Stimulated activated naive CD4-positive, alpha-beta T cell treated with Interleukin-2 at 50 U/mL for 16 hours (primary cell): ENCODE data around the gene KIRREL3.

Experiments
- DNase-seq: peaks from one replicate; lab custom pipeline; 2025; lab: John Stamatoyannopoulos, UW

Gene KIRREL3

GRCh38 chr11:126529037-126529436 lies 471.5 kb downstream of the KIRREL3 start:
- DNase-seq, result no peak

- no peak for DNase-seq
These were observed 472.5 kb downstream of the KIRREL3 start for GRCh38 chr11:126528075-126528474.

- DNase-seq, result no peak
These were observed 472.9 kb downstream of the KIRREL3 start for GRCh38 chr11:126527651-126528050.

- no peak for DNase-seq
These were observed 474.1 kb downstream of the KIRREL3 start for GRCh38 chr11:126526471-126526870.

DNA sequence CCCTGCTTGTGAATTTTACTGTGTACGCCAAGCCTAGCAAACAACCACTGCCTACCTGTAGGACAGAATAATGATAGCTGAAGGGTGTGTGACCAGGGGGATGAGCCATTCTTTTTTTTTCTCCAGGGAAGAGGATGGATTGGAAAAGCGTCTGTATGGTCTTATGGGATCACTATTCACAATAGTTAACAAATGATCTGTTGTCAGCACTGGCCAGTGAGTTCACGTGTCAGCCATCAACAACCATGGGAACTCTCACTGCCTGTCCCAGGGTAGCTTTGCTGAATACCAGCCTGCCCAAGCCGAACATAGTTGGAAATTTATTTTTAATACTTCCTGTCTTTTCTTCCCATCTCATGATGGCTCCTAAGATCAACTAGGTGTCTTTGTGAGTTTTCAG lies 474.9 kb downstream of the KIRREL3 start:
- no peak for DNase-seq

DNA sequence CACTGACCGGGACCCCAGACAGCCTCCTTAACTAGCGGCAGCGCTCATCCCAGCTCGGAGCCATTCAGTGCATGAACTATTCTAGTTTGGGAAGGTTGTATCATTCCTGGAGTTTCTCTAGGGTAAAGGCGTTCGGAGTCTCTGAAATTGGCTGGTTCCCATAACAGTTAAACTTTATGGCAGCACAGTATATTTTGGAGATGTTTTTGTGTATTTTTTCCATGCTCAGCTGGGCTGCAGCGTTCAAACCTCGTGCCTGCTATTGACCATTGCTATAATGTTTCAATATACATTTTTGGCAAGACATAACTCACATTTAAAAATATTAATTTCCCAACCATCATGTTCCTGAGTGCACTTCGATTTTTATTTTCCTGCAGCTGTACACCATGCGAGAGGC lies 475.4 kb downstream of the KIRREL3 start:
- no peak for DNase-seq

DNA sequence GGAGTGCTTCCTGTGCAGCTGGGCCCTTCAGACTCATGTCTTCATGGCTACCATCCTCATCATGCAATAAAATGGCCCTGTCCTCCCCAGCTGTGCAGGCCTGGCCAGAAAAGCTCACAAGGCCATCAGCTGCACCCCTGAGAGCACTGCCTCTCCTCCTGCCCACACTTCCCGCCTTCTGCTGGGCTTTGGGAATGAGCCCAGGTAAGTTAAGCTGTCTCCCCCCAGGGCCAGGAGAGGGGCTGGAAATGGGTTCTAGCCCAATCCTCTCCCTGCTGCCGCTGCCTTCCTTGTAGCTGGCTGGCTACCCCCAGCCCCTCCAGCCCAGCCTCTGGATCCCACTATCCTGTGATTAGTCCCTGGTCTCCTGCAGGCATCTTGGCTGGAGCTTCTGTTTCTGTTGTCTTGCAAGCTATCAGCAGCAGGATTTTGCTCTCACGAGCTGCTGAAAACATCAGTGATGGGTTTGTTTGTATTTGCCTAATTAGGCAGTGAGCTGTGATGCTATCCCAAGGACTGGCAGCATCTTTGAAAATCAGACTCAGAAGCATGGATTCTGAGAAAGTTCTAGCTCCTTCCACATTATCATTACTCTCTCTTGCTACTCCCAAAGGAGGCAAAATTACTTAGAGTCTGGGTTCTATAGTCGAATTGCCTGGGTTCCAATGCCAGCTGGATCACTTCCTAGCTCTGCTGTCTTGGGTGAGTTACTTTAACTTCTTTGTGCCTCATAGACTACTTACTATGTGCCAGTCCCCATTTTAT lies 476.9 kb downstream of the KIRREL3 start:
- no peak for DNase-seq

GRCh38 chr11:126522606-126523005 lies 478.0 kb downstream of the KIRREL3 start:
- no peak for DNase-seq

DNA sequence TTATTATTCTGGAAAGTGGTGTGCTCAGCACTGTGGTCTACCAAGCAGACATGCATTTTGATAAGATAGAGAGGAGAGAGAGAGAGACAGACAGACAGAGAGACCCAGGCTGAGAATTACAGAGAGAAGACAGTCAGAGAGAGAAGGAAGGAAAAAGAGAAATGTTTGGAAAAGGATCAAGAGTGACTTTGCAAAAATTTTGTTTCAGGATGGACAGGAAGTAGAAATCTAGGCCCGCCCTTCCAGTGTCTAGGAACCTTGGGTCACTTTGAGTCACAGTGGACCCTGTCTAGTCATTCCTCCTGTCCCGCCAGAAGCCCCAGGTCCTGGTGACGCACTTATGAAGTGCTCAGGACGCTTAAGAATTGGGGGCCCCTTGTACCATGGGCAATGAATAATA lies 478.4 kb downstream of the KIRREL3 start:
- DNase-seq, result no peak

- DNase-seq, result no peak
These were observed 479.4 kb downstream of the KIRREL3 start for GRCh38 chr11:126521196-126521595.

DNA sequence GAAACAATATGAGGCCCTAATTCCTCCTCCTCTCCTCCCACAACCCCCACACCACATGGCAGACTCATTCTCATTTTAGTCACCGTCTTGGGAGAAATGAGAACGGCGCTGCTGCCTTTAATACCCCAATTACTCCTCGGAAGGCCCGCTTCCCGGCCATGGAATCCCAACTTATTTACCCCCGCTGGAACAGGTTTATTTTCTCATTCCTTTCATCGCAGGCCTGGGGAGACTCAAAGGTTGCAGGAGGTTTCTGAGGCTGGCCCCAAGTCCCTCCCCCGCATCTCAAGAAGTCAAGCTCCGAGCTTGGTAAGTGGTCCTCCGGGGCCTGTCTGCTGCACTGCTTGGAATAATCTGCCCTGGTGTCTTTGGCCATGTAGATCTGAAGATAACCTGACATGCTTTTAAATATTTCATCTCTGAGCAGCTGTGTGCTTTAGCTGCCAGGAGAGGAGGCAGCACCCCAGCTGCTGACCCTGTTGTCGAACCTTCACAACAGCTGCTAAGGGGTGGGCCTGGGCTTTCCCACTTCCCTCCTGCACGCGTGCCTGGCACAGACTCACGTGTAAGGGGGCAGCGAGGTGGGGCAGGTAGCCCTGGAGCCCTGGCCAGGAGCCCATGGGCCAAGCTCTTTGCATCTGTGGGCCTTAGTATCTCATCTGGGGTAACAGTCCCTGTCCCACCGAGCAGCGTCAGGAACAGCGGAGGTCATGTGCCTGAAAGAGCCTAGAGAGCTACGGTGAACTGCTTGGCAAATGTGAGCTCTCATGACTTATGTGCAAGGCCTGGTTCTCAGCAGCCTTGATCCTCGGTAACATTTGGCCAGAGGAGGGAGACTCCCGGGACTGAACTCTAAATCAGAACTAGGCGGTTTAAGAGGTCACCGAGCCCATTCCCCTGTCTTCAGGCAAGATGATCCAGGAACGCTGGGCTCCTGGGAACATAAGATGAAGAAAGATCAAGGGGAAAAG lies 480.5 kb downstream of the KIRREL3 start:
- no peak for DNase-seq

- no peak for DNase-seq
These were observed 481.4 kb downstream of the KIRREL3 start for GRCh38 chr11:126518972-126519690.

GRCh38 chr11:126518071-126518971 lies 482.2 kb downstream of the KIRREL3 start:
- no peak for DNase-seq

- DNase-seq, result no peak
These were observed 485.1 kb downstream of the KIRREL3 start for GRCh38 chr11:126515501-126515900.

DNA sequence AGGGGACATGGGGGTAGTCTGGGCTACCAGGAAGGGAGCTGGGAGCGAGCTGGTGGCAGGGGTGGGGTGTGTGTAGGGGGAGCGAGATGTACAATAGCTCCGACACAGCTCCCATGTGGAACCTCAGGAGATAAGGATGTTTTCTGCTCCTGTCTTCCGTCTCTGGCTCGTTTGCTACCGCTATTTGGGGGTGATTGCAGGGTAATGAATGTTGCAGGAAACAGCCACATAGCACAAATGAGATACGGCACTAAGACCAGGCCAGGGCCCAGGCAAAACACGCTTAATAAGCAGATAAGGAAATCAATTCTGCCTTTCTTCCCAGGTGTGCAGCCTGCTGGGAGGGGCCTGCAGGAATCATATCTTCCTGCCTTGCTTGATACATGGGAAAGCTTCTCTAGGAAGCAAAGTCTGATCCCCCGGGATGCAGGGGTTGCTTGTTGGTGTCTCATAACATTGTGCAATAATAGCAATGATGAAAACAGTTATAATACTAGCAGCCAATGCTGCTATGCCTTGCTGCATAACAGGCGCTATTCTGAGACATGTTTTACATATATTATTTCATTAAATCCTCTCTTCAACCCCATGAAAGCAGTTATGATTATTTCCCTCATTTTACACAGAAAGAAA lies 486.4 kb downstream of the KIRREL3 start:
- DNase-seq, result no peak

DNA sequence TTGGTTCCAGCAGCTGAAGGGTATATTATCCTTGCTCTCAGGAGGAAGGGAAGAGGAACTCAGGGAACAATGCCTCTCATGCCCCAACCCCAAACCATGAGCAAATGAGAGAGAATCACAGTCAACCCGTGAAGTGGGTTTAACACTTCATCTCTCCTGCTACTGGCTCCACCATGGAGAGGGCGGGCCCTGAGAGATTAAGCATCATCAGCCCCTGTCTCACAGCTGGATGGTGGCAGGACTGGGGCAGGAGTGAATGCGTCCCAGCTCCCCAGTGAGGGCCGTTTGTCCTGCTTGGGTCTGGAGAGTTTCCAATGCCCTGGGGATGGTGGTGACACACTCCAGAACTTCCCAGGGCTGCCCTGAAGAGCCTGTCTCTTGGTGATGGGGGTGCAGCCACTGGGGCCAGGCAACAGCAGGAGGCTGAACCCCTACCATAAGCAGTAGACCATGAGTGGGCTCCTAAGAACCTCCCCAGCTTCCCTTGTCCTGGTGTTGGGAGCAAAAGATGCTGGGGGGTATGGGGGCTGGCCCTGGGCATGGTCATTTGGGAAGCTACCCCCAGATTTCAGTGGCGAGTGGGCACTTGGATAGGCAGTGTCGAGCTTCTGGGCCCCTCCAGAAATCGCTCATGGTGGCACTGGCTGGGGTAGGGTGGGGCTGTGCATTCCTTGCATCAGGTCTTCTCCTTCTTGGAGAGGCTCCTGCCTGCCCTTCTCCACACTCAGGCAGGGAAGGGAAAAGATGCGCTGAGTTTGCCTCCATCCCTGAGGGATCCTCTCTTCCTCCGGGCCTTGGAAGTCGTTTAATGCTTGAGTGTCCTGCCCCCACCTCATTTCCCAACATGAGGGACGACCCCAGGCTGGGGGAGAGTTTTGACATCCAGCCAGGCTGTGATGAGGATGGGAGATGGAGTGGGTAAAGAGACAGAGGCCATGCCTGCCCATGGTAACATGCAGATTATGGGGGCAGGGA lies 487.5 kb downstream of the KIRREL3 start:
- DNase-seq, result no peak

GRCh38 chr11:126512251-126512650 lies 488.3 kb downstream of the KIRREL3 start:
- DNase-seq, result no peak

DNA sequence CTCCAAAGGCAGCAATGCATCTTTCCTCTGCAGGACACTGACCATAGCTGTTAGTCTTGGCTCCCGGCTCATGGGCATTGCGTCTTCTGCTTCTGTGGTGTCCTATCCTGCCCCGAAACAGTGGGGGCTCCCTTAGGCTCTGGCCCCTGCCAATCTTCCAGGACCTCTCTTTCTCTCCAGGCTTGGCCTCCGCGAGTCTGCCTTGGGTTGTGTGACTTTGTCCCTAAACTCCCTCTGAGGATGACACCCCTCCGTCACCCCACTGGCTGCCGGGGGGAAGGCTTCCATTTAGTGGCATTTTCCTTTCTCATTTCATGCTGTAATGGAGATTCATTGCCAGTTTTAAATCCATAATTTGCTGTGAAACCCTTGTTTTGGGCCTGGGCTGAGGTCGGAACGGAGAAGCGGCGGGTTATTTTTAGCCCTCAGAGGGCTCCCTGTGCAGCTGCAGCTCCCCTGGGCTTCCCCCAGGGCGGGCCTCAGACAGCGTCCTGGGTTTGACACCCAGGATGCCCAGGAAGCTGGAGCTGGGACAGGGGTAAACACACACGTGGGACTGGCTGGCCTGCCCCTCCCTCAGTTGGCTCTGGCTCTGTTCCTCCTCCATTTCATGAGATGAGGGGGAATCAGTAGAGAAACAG lies 489.0 kb downstream of the KIRREL3 start:
- DNase-seq, result no peak
